Measurements from ENCODE around the gene PLCG1.

Gene PLCG1

GRCh38 chr20:41182296-41183212, 45.2 kb downstream of the PLCG1 start:
- no peak for DNase-seq

DNA sequence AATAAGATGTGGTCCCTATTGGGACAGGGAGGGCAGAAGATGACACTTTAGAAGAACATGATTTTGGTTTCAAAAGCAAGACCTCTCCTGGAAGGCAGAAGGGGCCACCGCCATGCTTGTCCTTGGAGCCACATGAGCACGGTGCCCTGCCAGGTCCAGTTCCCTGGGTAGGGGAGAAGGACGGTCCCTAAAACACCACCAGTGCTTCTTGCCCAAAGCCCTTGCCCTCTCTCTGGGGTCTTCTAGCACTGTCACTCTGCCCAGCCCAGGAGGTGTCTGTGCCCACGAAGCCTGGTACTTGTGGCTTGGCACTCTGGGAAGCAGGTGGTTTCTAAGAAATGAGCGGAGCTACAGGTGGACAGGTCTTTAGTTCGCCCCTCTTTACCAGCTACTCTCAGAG, 46.0 kb downstream of the PLCG1 start:
- no peak for DNase-seq

GRCh38 chr20:41183831-41184230, 46.5 kb downstream of the PLCG1 start:
- DNase-seq, result no peak

GRCh38 chr20:41185013-41185757, 47.8 kb downstream of the PLCG1 start:
- DNase-seq, result no peak

GRCh38 chr20:41187668-41188067, 50.3 kb downstream of the PLCG1 start:
- no peak for DNase-seq

DNA sequence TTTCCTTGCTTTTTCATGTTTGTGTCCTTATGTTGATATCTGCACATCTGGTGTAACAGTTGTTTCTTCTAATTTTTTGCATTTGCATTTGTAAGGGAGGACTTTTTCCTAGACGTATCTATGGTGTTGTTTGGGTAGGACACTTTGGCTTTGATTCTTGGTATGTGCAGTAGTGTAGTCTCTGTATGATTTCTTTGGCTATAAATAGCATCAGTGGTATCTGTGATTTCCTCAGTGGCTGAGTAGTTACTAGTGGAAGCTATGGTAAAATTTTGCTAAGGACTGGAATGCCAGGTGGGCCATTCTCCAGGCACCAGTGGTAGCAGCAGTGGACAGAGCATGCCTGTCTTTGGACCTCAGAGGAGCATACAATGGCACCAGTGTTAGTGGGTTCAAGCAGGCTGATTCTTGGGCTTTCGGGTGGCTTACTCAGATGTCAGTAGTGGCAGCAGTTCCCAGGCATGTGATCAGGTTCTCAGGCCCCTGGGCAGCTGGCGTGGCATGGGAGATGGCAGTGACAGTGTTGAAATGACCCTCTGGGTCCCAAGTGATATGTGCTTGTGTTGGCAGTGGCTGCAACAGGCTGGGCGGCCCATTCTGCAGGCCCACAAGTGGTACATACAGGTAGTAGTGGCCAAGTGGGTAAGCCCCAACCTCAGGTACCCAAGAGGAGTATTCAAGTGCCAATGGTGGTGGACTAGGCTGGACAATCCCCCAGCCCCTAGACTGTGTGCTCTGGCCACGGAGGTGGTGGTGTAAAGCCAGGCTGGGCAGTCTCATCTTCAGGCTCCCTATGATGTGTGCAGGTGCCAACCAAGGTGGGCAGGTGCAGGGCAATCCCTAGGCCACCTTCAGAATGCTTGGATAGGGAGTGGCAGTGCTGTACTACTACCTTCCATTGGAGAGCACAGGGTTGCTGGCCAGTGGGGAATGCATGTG, 54.5 kb downstream of the PLCG1 start:
- no peak for DNase-seq

- DNase-seq, result no peak
These were observed 55.2 kb downstream of the PLCG1 start for GRCh38 chr20:41192575-41192974.

DNA sequence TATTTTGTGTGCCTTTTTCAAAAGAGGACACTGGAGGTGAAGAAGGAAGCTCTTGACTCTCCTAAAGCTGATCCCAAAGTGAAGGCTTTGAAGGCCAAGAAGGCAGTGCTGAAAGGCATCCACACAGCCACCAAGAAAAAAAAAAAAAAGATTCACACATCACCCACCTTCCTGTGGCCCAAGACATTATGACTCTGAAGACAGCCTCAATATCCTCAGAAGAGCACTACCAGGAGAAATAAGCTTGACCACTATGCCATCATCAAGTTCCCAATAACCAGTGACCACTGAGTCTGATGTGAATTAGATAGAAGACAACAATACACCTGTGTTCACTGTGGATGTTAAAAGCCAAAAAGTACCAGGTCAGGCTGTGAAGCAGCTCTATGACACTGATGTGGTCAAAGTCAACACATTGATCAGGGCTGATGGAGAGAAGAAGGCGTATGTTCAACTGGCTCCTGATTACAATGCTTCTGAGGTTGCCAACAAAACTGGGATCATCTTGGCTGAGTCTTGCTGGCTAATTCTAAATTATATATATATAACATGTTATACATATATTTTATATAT, 59.4 kb downstream of the PLCG1 start:
- no peak for DNase-seq

- DNase-seq, result no peak
These were observed 61.1 kb downstream of the PLCG1 start for GRCh38 chr20:41198443-41198842.

- no peak for DNase-seq
These were observed 63.3 kb downstream of the PLCG1 start for GRCh38 chr20:41200446-41201202.

DNA sequence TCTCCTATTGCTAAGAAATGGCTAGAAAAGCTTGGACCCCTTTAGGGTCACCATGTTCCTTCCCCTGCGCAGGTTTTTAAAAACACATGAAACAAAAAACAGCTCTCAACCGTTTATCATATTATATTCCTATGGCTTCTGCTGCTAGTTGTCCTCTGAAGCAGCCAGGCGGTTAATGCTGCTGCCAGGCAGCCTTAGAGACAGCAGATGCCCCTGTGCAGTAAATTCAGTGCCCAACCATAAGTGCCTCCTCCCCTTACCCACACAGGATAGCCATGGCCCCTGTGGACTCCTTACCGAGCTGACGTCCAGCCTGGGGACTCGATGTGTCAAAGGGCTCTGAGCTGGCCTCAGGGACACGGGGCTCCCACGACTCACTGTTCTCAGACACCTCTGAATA, 64.4 kb downstream of the PLCG1 start:
- no peak for DNase-seq

GRCh38 chr20:41202426-41202825, 65.1 kb downstream of the PLCG1 start:
- DNase-seq, result no peak

DNA sequence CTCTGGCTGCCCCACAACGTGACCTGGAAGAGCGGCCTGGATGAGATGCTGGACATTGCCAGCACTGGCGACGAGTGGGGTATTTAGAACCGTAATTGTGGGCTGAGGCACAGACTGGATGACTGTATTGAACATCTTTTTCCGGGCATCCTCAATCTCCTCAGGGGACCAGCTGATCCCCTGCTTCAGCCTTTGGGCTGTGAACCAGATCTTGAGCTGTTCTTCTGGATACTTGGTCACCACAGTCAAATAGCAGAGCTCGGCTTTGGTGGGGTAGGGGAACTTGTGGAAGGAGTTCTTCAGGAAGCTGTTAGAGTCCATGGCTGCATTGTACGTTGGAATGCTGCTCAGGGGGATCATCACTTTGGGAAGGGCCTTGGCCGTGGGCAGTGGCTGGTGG, 66.3 kb downstream of the PLCG1 start:
- no peak for DNase-seq

DNA sequence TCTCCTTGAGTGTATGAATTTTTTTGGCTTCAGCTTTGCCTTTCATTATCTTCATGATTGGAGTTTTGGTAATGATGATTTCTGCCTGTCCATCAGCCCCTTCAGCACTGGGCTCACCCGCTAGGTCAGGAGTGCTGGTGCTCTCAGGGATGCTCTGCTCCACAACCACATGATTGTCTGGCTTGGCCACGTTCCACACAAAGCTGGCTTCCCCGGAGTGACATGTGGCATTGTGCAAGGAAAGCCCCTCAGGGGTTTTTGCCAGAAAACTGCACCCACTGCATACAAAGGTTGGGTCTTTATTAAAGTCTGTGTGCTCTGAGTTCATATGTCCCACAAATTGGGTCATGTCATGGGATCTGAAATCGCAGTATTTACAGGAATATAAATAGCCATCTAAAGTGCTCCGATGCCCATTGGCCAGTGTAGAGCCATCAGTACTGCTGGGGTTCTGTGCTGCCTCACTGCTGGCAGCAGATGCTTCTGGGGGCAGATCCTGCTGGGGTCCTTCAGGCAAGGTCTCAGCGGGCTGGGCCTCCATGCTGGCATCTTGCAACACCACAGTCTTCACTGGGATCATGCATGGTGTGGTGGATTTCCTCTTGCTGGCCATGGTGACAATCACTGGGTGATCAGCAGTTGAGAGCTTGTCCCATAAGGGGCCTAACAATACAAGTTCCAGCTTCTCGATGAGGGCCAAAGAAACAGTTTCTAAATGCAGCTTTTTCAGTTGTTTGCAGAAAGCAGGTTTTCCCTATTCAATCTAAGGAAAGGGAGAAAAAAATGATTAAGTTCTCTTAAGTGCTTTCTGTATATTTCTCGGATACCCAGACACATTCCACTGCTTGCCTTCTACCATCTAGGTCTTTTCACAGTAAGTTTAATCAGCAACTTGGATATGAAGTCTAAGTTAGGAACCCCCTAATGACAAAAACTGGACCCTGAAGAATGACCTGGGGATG, 67.2 kb downstream of the PLCG1 start:
- no peak for DNase-seq

DNA sequence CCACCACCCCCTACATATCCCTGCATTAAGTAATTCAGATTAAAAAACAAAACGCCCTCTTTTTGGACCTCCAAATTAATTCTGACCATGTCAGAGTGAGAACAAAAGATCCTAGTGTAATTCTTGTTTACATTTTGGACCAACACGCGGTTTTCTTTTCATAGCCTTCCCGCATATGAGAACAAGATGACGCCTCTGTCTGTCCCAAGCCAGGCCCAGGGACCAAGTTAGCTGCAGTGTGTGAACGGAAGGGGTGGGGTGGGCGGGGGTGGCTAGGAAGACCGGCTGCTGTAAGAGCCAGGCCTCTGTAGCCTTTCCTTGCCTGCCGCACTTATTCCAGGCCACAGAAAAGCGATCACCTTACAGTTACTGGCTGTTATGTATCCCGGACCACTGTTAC, 68.0 kb downstream of the PLCG1 start:
- no peak for DNase-seq

DNA sequence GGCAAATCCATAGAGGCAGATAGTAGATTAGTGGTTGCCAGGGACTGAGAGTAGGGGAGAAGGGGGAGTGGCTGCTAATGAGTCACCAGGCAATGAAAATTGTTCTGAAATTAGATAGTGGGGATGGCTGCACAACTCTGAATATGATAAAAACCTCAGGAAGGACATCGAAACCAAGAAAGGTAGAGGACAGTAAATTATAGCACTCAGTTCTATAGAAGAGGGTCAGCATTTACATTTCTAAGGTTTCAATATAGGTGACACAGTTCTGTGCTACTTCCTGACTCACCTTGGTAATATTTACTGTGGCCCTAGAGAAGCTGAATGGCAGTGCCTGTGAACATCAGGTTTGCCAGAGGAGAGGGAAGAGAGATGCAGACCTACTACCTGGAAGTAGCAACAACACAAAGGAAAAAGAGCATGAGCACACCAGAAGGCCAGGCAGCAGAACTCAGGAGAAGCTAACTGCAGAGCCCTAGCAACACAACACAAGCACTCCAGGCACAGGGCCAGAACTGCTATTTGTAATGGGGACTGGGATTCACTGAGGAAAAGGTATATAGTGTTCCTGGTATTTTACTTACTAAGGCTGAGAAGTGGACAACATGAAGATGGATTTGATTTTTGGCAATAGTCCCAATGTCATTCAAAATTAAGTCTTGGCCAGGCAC, 75.9 kb downstream of the PLCG1 start:
- no peak for DNase-seq

GRCh38 chr20:41214202-41214601, 76.9 kb downstream of the PLCG1 start:
- no peak for DNase-seq

- DNase-seq, result no peak
These were observed 77.3 kb downstream of the PLCG1 start for GRCh38 chr20:41214666-41215065.

GRCh38 chr20:41217422-41217821, 80.1 kb downstream of the PLCG1 start:
- DNase-seq, result no peak

- no peak for DNase-seq
These were observed 81.1 kb downstream of the PLCG1 start for GRCh38 chr20:41218466-41218865.

Data from GDM1 (cell line).